ENCODE measurements around the gene PLK1. TPM values are rescaled to one million over a fixed set of nuclear protein-coding genes. Genes with fewer than 3 reads are reported as not detected.

PLK1 gene
- total and polyA plus RNA-seq, 2 of the 13 experiments (the other 11 are each of a cell fraction or from before 2014, with no cell fraction given): 71.5 to 76.3 TPM

GRCh38 chr16:23694644-23695373 is 16.1 kb downstream of the PLK1 start (continued):
- TF ChIP-seq ZNF512B (CRISPR knock-in tag; IDR thresholded peaks at IDR 0.05; ENCODE audit: borderline replicate concordance): no peak
- 0 out of 2 replicates have a peak, but pooled peaks have one; percentile 90 for TF ChIP-seq PAX8 (CRISPR knock-in tag; IDR thresholded peaks at IDR 0.05; ENCODE audit: borderline replicate concordance)
- TF ChIP-seq MTA3 (CRISPR knock-in tag; IDR thresholded peaks at IDR 0.05): no peak
- TF ChIP-seq FOSL1 (CRISPR knock-in tag; IDR thresholded peaks at IDR 0.05; ENCODE audit: borderline replicate concordance): no peak
- TF ChIP-seq ZBTB46 (CRISPR knock-in tag; IDR thresholded peaks at IDR 0.05; ENCODE audit: borderline replicate concordance): no peak
- TF ChIP-seq ZNF34 (CRISPR knock-in tag; IDR thresholded peaks at IDR 0.05; ENCODE audit: borderline replicate concordance): no peak; the same call in 1 of the 2 replicates
- no peak for TF ChIP-seq NFYC (CRISPR knock-in tag; IDR thresholded peaks at IDR 0.05)
- peak; percentile 69; the same call in 1 of the 2 replicates for TF ChIP-seq ZSCAN25 (CRISPR knock-in tag; IDR thresholded peaks at IDR 0.05)
- TF ChIP-seq ZFP90 (CRISPR knock-in tag; IDR thresholded peaks at IDR 0.05; ENCODE audit: borderline replicate concordance): no peak
- TF ChIP-seq ZNF136 (CRISPR knock-in tag; IDR thresholded peaks at IDR 0.05; ENCODE audit: low read depth): no peak
- peak; percentile 74 for TF ChIP-seq SKI (IDR thresholded peaks at IDR 0.05; ENCODE audit: partially characterized antibody)
- TF ChIP-seq ZNF317 (CRISPR knock-in tag; IDR thresholded peaks at IDR 0.05): 0 out of 2 replicates have a peak, but pooled peaks have one; percentile 58
- peak; percentile 13; the same call in 1 of the 2 replicates for TF ChIP-seq PATZ1 (CRISPR knock-in tag; IDR thresholded peaks at IDR 0.05)
- TF ChIP-seq NFYB (CRISPR knock-in tag; IDR thresholded peaks at IDR 0.05): no peak
- peak; percentile 79 for TF ChIP-seq SPEN (CRISPR knock-in tag; IDR thresholded peaks at IDR 0.05; ENCODE audit: low read depth)
- TF ChIP-seq CREBL2 (CRISPR knock-in tag; IDR thresholded peaks at IDR 0.05; ENCODE audit: borderline replicate concordance): 0 out of 2 replicates have a peak, but pooled peaks have one; percentile 49
- TF ChIP-seq PRDM15 (CRISPR knock-in tag; IDR thresholded peaks at IDR 0.05): peak; percentile 99
- TF ChIP-seq KMT2B (CRISPR knock-in tag; IDR thresholded peaks at IDR 0.05): peak; percentile 27; the same call in 1 of the 2 replicates

Measured in HepG2 (cell line).